NCI-H187 treated with DMSO at 0.1 percent for 48 hours (cell line): ENCODE data around the gene OOSP4B.
"Not testable (repeated sequence)": the region's sequence is repeated elsewhere in the genome, so short reads cannot be mapped to it uniquely, and the experiment has no call there.

Experiments
- DNase-seq: peaks from one replicate; lab custom pipeline; 2025; lab: John Stamatoyannopoulos, UW

The OOSP4B gene

DNA sequence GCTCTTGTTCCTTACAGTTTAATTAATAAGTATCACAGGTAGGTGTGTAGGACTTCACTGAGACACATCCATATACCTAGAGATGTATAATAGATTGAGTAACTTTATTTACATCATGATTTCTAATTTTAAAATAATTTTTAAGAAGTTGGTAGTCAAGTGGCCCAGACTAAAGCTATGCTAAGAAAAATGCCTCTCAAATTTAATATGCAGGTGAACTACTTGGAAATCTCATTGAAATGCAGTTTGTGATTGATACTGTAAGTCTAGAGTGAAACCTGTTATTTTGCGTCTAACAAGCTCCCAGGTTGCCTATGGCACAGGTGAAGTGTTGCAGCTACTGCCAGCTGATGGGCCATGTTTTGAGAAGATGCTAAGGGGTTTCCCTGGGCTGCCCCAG is at the start of gene OOSP4B:
OOSP4B (plus strand) TSS at position 301 of the 400 bp plus-strand sequence.
- no peak for DNase-seq

GRCh38 chr11:59967677-59968394 is 49.1 kb upstream of the OOSP4B start:
- no peak for DNase-seq

DNA sequence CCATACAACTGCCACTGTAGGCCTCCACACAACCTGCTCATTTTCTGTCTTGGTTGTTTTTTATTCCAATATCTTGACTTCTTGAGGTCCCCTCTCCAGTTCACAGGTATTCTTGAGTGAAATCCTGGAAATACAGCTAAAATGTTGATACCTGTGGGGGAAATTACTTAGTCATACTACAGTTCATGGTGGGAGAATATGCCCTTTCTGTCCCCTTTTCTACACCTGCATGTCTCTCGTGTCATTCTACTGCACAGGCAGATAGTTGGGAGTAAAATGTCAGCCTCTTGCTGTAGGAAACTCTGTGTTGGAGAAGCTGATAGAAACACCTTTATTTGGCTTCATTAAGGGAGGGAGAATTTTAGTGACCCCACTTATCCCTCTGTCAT is 48.6 kb upstream of the OOSP4B start:
- no peak for DNase-seq

GRCh38 chr11:59973097-59973496 is 43.9 kb upstream of the OOSP4B start:
- no peak for DNase-seq

GRCh38 chr11:59981106-59981770 is 35.7 kb upstream of the OOSP4B start:
- DNase-seq, result no peak

DNA sequence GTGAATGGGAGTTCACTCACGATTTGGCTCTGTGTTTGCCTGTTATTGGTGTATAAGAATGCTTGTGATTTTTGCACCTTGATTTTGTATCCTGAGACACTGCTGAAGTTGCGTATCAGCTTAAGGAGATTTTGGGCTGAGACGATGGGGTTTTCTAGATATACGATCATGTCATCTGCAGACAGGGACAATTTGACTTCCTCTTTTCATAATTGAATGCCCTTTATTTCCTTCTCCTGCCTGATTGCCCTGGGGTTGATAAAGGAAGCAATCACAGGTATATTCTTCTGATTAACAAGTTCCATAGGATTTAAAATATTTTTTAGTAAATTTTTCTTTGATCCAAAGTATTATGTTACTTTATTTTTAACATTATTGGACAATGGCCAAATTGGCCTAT is 34.9 kb upstream of the OOSP4B start:
- not testable (repeated sequence) for DNase-seq

GRCh38 chr11:59983212-59983611 is 33.8 kb upstream of the OOSP4B start:
- DNase-seq, result no peak

- no peak for DNase-seq
These were observed 32.6 kb upstream of the OOSP4B start for GRCh38 chr11:59984368-59984767.

- no peak for DNase-seq
These were observed 26.6 kb upstream of the OOSP4B start for GRCh38 chr11:59990421-59990820.

DNA sequence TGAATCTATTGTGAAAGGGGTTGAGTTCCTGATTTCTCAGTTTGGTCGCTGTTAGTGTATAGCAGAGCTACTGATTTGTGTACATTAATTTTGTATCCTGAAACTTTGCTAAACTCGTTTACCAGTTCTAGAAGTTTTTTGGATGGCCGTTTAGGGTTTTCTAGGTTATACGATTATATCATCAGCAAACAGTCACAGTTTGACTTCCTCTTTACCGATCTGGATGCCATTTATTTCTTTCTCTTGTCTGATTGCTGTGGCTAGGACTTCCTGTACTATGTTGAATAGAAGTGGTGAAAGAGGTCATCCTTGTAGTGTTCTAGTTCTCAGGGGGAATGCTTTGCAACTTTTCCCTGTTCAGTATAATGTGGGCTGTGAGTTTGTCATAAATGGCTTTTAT is 24.6 kb upstream of the OOSP4B start:
- no peak for DNase-seq

DNA sequence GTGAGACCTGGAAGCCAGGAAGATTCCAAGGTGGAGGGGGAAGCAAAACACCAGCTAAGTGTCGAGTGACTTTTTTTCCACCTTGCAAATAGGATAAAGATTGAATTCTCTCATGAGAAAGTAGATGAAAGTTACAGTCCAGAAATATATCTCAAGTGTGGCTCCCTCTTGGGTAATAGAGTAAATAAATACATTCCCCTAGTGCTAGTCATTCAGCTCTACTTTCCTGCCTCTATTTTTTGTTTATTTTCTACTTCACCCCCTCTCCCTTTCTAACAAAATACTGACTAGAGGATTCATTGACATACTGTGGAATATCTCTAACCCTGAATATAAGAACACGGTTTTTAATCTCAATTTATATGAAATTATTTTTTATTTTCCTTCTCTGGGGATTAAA is 19.2 kb upstream of the OOSP4B start:
- no peak for DNase-seq

GRCh38 chr11:59999691-60000090 is 17.3 kb upstream of the OOSP4B start:
- DNase-seq, result no peak

- DNase-seq, result no peak
These were observed 13.3 kb upstream of the OOSP4B start for GRCh38 chr11:60003729-60004128.

- no peak for DNase-seq
These were observed 11.6 kb upstream of the OOSP4B start for GRCh38 chr11:60005360-60005759.

- no peak for DNase-seq
These were observed 1.1 kb downstream of the OOSP4B start for GRCh38 chr11:60018058-60018457.

- not testable (repeated sequence) for DNase-seq
These were observed 3.4 kb downstream of the OOSP4B start for GRCh38 chr11:60020376-60020775.

- DNase-seq, result no peak
These were observed 12.1 kb downstream of the OOSP4B start for GRCh38 chr11:60029015-60029632.

DNA sequence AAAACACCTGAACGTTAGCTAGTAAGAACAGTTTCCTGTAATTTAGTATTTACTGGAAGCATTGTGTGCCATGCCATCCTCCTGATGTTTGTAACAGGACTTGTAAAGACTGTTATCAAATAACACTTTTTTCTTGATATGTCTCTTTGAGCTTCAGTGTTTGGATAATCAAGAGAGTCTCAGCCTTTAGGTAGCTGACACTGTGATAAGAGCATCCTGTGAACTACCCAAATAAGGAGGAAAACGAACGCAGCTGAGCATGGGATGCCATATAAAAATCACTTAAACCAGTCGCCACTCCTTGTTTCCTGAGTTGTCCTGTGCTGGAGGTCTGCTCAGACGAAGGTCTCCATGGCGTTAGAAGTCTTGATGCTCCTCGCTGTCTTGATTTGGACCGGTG is 23.1 kb downstream of the OOSP4B start, which contains the start of gene OOSP2:
OOSP2 (plus strand) TSS at position 301 of the 400 bp plus-strand sequence; CDS start at position 352, 51 bp downstream.
- DNase-seq, result no peak

DNA sequence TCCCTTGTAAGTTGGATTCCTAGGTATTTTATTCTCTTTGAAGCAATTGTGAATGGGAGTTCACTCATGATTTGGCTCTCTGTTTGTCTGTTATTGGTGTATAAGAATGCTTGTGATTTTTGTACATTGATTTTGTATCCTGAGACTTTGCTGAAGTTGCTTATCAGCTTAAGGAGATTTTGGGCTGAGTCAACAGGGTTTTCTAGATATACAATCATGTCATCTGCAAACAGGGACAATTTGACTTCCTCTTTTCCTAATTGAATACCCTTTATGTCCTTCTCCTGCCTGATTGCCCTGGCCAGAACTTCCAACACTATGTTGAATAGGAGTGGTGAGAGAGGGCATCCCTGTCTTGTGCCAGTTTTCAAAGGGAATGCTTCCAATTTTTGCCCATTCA is 33.4 kb downstream of the OOSP4B start:
- DNase-seq, result not testable (repeated sequence)

- DNase-seq, result not testable (repeated sequence)
These were observed 33.9 kb downstream of the OOSP4B start for GRCh38 chr11:60050839-60051238.

DNA sequence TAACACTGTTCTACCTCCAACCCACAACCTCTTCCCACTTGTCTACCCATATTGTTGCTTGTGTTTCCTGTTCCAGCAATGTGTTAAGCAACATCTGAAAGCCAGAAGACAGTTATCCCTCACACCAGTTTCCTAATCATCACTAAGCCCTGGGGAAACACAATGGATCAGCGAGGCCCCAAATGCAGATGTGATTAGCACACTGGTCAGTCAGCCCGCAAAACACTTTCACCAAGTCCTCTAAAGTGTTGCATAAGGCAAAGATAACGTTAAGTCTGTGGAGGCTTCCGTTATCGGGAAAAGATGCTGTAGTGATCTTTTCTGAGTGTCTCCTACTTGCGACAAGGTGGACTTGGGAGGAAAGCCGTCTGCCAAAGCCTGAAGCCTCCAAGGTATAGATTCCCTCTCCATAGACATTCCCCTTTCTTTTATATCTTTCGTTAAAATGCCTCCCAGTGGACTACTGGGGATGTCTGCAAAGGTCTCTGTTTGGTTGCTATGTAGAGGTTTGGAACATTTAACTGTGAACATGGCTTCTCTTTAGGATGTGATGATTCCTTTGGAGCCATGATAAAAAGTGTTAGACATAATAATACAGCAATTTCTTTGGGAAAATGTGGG is 39.5 kb downstream of the OOSP4B start, which contains the start of gene MS4A3:
MS4A3 (plus strand) TSS at position 317 of the 621 bp plus-strand sequence. CDS start 4,496 bp downstream, outside the sequence.
- DNase-seq, result no peak

- no peak for DNase-seq
These were observed 42.1 kb downstream of the OOSP4B start for GRCh38 chr11:60059052-60059451.
